CD4-positive, alpha-beta T cell (primary cell): ENCODE results near the gene STOML3. TPM values are rescaled to one million over a fixed set of nuclear protein-coding genes. Genes with fewer than 3 reads are reported as not detected.

Experiments used
- ATAC-seq: fragments of 200-7000 bp; cut with Tn5 transposase; one replicate; pipeline ENCODE4 v1.10.0; 2022; ENCODE audit warnings: mild to moderate bottlenecking; ENCODE audit not compliant: poor library complexity
- CTCF ChIA-PET: fragments of 350-600 bp; sonication (Branson Sonifier 250); formaldehyde crosslinking; loops from one replicate; lab custom pipeline; 2021; ENCODE audit warnings: antibody characterized with exemption, inconsistent platforms; lab: Charles Lee
- POLR2A ChIA-PET: fragments of 350-600 bp; sonication (Branson Sonifier 250); formaldehyde crosslinking; loops from one replicate; lab custom pipeline; 2021; ENCODE audit warnings: antibody characterized with exemption, inconsistent platforms; lab: Charles Lee
- DNase-seq, 14 experiments: peaks; one replicate each; pipeline ENCODE4 v3.0.0-alpha.2; 2013 to 2020; ENCODE audit warnings: mixed read lengths in 2 of 14
- H3K27ac ChIP-seq, 2 donors: one replicate each; pipeline versions ENCODE4 v1.5.1 to v1.7.0; 2013; ENCODE audit warnings: low read length in 2 of 2, low read depth in 1 of 2, mild to moderate bottlenecking in 1 of 2
- H3K27me3 ChIP-seq, 2 experiments: 1 replicate in 1 of 2; 2 replicates in 1 of 2; pipeline versions ENCODE4 v1.6.1 to v1.7.0; 2013; ENCODE audit warnings: low read length in 2 of 2, control low read depth in 1 of 2, mild to moderate bottlenecking in 1 of 2, moderate library complexity in 1 of 2; ENCODE audit not compliant: insufficient read depth in 2 of 2, control insufficient read depth in 1 of 2
- H3K36me3 ChIP-seq: one replicate; pipeline ENCODE4 v1.6.1; 2013; ENCODE audit warnings: low read length, control low read depth; ENCODE audit not compliant: insufficient read depth
- H3K4me1 ChIP-seq: one replicate; pipeline ENCODE4 v1.6.1; 2013; ENCODE audit warnings: low read length, control low read depth; ENCODE audit not compliant: insufficient read depth
- H3K4me3 ChIP-seq: one replicate; pipeline ENCODE4 v1.5.1; 2013; ENCODE audit warnings: mild to moderate bottlenecking, low read length, moderate library complexity
- H3K9me3 ChIP-seq, 2 experiments: 1 replicate in 1 of 2; 2 replicates in 1 of 2; pipeline versions ENCODE4 v1.6.1 to v1.7.0; 2013; ENCODE audit warnings: low read length in 2 of 2, mild to moderate bottlenecking in 2 of 2, control low read depth in 1 of 2, moderate library complexity in 1 of 2; ENCODE audit not compliant: control insufficient read depth in 1 of 2, insufficient read depth in 1 of 2
- H3K27ac Mint-ChIP-seq: one replicate; pipeline ENCODE4 v1.8.0; 2020; ENCODE audit warnings: mixed read lengths
- H3K27me3 Mint-ChIP-seq: one replicate; pipeline ENCODE4 v1.8.0; 2021; ENCODE audit warnings: mixed read lengths
- H3K36me3 Mint-ChIP-seq: one replicate; pipeline ENCODE4 v1.8.0; 2021; ENCODE audit warnings: low read depth, mixed read lengths
- H3K4me1 Mint-ChIP-seq: one replicate; pipeline ENCODE4 v1.8.0; 2021; ENCODE audit warnings: low read depth, mixed read lengths
- H3K4me3 Mint-ChIP-seq: one replicate; pipeline ENCODE4 v1.8.0; 2020; ENCODE audit warnings: mild to moderate bottlenecking, mixed read lengths
- H3K9me3 Mint-ChIP-seq: one replicate; pipeline ENCODE4 v1.8.0; 2020; ENCODE audit warnings: mixed read lengths
- intact Hi-C, 2 experiments: fragments of 100-400 bp; cut with DNase I in 1 of 2; cut with micrococcal nuclease in 1 of 2; formaldehyde crosslinking; loops; one replicate each; pipeline versions ENCODE4 v1.15.1 to v1.9.0; 2023 to 2025; cut with DNase I, micrococcal nuclease
- polyA plus RNA-seq, 2 donors: library from polyadenylated mRNA; unstranded; fragments of 120-200 nt; gene quantifications; one replicate each; pipeline ENCODE4 v1.2.1, GENCODE V29; 2013
- total RNA-seq, 174 experiments: library from RNA in 2 of 174; stranded (reverse) in 2 of 174; gene quantifications; one replicate each; pipeline ENCODE4 v1.2.3 and lab custom pipeline; 2021 to 2026
- TF ChIP-seq, protein P1 (sequence below): fragments of 200-600 bp; IDR thresholded peaks from one replicate; pipeline ENCODE4 v1.8.0; 2022; ENCODE audit warnings: antibody characterized with exemption, mild to moderate bottlenecking

Gene STOML3
- not detected for total RNA-seq
- polyA plus RNA-seq (2013, experiment 1 of 2) = not detected
- not detected for polyA plus RNA-seq (2013, experiment 2 of 2)
- total RNA-seq (lab: John Stamatoyannopoulos, UW) = 0 to 0.19 (median 0) reads per million in 172 experiments

DNA sequence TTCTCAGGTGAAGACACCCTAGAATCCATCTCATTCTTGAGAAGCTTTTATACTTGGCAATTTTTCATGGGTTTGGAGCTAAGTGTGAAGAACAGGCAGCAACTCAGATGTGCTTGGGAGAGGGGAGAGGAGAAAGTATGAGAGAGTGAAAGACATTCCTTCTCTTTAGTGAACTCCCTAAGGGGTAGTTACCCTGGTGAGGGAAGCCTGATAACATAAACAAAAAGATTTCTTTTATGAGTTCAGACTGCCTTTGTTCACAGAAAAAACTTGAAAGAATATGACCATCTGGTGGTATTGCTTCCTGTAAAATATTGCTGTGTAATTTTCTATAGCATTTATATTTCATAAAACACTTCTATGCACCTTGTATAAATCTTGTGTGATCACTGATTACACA, at the start of gene STOML3:
Gene STOML3, minus strand, starts transcription at position 139 of the 400 bp plus-strand sequence. Its CDS starts 110 bp downstream, at position 29.
- H3K4me1 Mint-ChIP-seq = no peaks in the 10 kb centered on the region
- no peak within 1 kb of the TSS for H3K27ac Mint-ChIP-seq
- Histone ChIP-seq H3K4me3 (no peak within 1 kb of the TSS), H3K36me3 (no peaks in the 10 kb centered on the region), H3K27ac (no peak within 1 kb of the TSS), H3K4me1 (no peaks in the 10 kb centered on the region), H3K27me3 (no peaks in the 10 kb centered on the region), H3K9me3 (no peaks in the 10 kb centered on the region)
- intact Hi-C loops = no loop called here
- H3K4me3 Mint-ChIP-seq = no peak within 1 kb of the TSS
- TF ChIP-seq, protein P1, sequence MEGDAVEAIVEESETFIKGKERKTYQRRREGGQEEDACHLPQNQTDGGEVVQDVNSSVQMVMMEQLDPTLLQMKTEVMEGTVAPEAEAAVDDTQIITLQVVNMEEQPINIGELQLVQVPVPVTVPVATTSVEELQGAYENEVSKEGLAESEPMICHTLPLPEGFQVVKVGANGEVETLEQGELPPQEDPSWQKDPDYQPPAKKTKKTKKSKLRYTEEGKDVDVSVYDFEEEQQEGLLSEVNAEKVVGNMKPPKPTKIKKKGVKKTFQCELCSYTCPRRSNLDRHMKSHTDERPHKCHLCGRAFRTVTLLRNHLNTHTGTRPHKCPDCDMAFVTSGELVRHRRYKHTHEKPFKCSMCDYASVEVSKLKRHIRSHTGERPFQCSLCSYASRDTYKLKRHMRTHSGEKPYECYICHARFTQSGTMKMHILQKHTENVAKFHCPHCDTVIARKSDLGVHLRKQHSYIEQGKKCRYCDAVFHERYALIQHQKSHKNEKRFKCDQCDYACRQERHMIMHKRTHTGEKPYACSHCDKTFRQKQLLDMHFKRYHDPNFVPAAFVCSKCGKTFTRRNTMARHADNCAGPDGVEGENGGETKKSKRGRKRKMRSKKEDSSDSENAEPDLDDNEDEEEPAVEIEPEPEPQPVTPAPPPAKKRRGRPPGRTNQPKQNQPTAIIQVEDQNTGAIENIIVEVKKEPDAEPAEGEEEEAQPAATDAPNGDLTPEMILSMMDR = no peak
- no peaks in the 10 kb centered on the region for H3K36me3 Mint-ChIP-seq
- DNase-seq (no peak), ATAC-seq (no peak)
- ChIA-PET POLR2A (no interaction called here), CTCF (interaction anchor here (0.5 kb wide), 1 partner anchor 626 kb away, joined by 4 read pairs; no protein-coding TSS in a partner anchor)
- no peaks in the 10 kb centered on the region for H3K27me3 Mint-ChIP-seq
- H3K9me3 Mint-ChIP-seq = no peaks in the 10 kb centered on the region

- Histone ChIP-seq H3K4me3 (no peak overlapping the region), H3K27me3 (no peaks in the 10 kb centered on the region), H3K9me3 (no peaks in the 10 kb centered on the region), H3K4me1 (peaks cover 10% of the 10 kb centered on the region), H3K27ac (no peak overlapping the region), H3K36me3 (no peaks in the 10 kb centered on the region)
- H3K36me3 Mint-ChIP-seq = peaks cover 44% of the 10 kb centered on the region
- no peak for DNase-seq
- H3K27ac Mint-ChIP-seq = peak overlapping the region; percentile 41
- no peaks in the 10 kb centered on the region for H3K27me3 Mint-ChIP-seq
- POLR2A ChIA-PET = no interaction called here
- no peaks in the 10 kb centered on the region for H3K9me3 Mint-ChIP-seq
- H3K4me3 Mint-ChIP-seq = peak overlapping the region; percentile 56
- CTCF ChIA-PET = no interaction called here
- peaks cover 67% of the 10 kb centered on the region for H3K4me1 Mint-ChIP-seq
- intact Hi-C loops = loop anchor here in 1 of 2 experiments (5.0 kb wide), 1 partner anchor 688 kb away; no protein-coding TSS in a partner anchor
- TF ChIP-seq, protein P1 = no peak
- ATAC-seq = no peak
Measured at GRCh38 chr13:39040206-39040605, 49.6 kb upstream of the STOML3 start.

GRCh38 chr13:39039041-39039440, 48.4 kb upstream of the STOML3 start:
- POLR2A ChIA-PET = interaction anchor here (0.6 to 2.4 kb wide), 4 partner anchors 10 to 57 kb away, joined by 4 to 8 read pairs (median 4); no protein-coding TSS in a partner anchor

More at GRCh38 chr13:39039041-39039440, 48.4 kb upstream of the STOML3 start:
- TF ChIP-seq, protein P1 = no peak
- H3K9me3 ChIP-seq = no peaks in the 10 kb centered on the region
- Mint-ChIP-seq H3K4me1 (peaks cover 79% of the 10 kb centered on the region), H3K9me3 (no peaks in the 10 kb centered on the region), H3K4me3 (peak overlapping the region; percentile 95), H3K36me3 (peaks cover 38% of the 10 kb centered on the region), H3K27ac (peak overlapping the region; percentile 98), H3K27me3 (no peaks in the 10 kb centered on the region)
- no peaks in the 10 kb centered on the region for H3K27me3 ChIP-seq
- CTCF ChIA-PET = no interaction called here
- ATAC-seq (no peak), DNase-seq (no peak)
- no peaks in the 10 kb centered on the region for H3K36me3 ChIP-seq
- H3K4me1 ChIP-seq = peaks cover 12% of the 10 kb centered on the region
- H3K27ac ChIP-seq = peak overlapping the region in 1 of 2 donors; percentile 76
- intact Hi-C loops = loop anchor here (1.0 to 10.0 kb wide), 4 partner anchors 12 to 1984 kb away; partner anchors contain the start of genes COG6 (in 1 of the 2) and SUPT20H (in 1 of the 2)
- peak overlapping the region; percentile 80 for H3K4me3 ChIP-seq
